HFFc6 (cell line): ENCODE results near the gene EIF1AD. TPM values are rescaled to one million over a fixed set of nuclear protein-coding genes. Genes with fewer than 3 reads are reported as not detected.

ENCODE experiments used
- DNase-seq: peaks from one replicate; pipeline ENCODE4 v3.0.0-alpha.2; 2018
- H3K27ac Mint-ChIP-seq: 2 replicates; pipeline ENCODE4 v1.8.0; 2020; ENCODE audit warnings: mild to moderate bottlenecking, mixed read lengths
- H3K27me3 Mint-ChIP-seq: 2 replicates; pipeline ENCODE4 v1.8.0; 2021; ENCODE audit warnings: mild to moderate bottlenecking, moderate library complexity, mixed read lengths; ENCODE audit not compliant: insufficient read depth
- H3K36me3 Mint-ChIP-seq: 2 replicates; pipeline ENCODE4 v1.8.0; 2021; ENCODE audit warnings: low read depth, mixed read lengths
- H3K4me1 Mint-ChIP-seq: 2 replicates; pipeline ENCODE4 v1.8.0; 2020; ENCODE audit warnings: low read depth, mixed read lengths
- H3K4me3 Mint-ChIP-seq: 2 replicates; pipeline ENCODE4 v1.8.0; 2020; ENCODE audit warnings: mild to moderate bottlenecking, moderate library complexity, mixed read lengths
- H3K9me3 Mint-ChIP-seq: 2 replicates; pipeline ENCODE4 v1.8.0; 2020; ENCODE audit warnings: mild to moderate bottlenecking, mixed read lengths
- total RNA-seq, 6 experiments: library from RNA; stranded (reverse); fragmentation: NEBNext Ultra II Directional; extraction: Animal tissue kit (Norgen Biotek cat#: 25700); gene quantifications; 2 replicates in 1 of 6; 3 replicates in 5 of 6; pipeline ENCODE4 v1.2.3, GENCODE V29; 2021
- TF ChIP-seq, protein P1 (sequence below): fragments of 200-600 bp; sonication (generic); IDR thresholded peaks from 2 replicates; pipeline ENCODE4 v1.5.0; 2021; ENCODE audit warnings: antibody characterized with exemption, mild to moderate bottlenecking

The EIF1AD gene
- total RNA-seq, 6 experiments from 2014 or later, result 28.6 to 36.8 (median 31.7) TPM

GRCh38 chr11:66006134-66006890, 4.4 kb upstream of the EIF1AD start:
- H3K9me3 Mint-ChIP-seq, result no peaks in the 10 kb centered on the region
- DNase-seq, result no peak
- H3K27ac Mint-ChIP-seq, result no peak overlapping the region
- peaks cover 3% of the 10 kb centered on the region for H3K27me3 Mint-ChIP-seq
- peaks cover 12% of the 10 kb centered on the region for H3K4me1 Mint-ChIP-seq
- TF ChIP-seq, protein P1, sequence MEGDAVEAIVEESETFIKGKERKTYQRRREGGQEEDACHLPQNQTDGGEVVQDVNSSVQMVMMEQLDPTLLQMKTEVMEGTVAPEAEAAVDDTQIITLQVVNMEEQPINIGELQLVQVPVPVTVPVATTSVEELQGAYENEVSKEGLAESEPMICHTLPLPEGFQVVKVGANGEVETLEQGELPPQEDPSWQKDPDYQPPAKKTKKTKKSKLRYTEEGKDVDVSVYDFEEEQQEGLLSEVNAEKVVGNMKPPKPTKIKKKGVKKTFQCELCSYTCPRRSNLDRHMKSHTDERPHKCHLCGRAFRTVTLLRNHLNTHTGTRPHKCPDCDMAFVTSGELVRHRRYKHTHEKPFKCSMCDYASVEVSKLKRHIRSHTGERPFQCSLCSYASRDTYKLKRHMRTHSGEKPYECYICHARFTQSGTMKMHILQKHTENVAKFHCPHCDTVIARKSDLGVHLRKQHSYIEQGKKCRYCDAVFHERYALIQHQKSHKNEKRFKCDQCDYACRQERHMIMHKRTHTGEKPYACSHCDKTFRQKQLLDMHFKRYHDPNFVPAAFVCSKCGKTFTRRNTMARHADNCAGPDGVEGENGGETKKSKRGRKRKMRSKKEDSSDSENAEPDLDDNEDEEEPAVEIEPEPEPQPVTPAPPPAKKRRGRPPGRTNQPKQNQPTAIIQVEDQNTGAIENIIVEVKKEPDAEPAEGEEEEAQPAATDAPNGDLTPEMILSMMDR, result no peak
- H3K36me3 Mint-ChIP-seq, result peaks cover 10% of the 10 kb centered on the region
- H3K4me3 Mint-ChIP-seq, result no peak overlapping the region

DNA sequence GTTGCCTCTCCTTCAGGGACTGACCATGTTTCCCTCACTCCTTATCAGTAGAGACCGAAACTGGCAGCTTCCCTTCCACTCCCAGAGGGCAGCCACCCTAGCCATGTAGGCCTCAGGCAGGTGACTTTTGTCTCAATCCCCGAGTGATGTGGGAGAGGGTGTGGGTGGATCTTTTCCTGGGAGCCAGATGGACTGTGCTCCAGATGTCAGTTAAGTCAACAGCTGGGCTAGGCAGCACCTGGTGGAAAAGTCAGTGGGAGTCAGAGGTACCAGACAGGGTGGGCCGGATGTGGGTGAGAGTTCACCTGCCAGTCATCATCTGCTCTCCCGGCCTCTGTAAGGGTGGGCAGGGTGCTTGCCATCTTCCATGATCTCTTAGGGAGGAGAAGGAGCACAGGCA, 2.2 kb upstream of the EIF1AD start:
- Mint-ChIP-seq H3K36me3 (peaks cover 17% of the 10 kb centered on the region), H3K27ac (no peak overlapping the region), H3K9me3 (no peaks in the 10 kb centered on the region), H3K27me3 (peaks cover 3% of the 10 kb centered on the region), H3K4me3 (peak overlapping the region; percentile 28; the same call in 1 of the 2 replicates), H3K4me1 (peaks cover 24% of the 10 kb centered on the region)
- DNase-seq, result no peak
- TF ChIP-seq, protein P1, result no peak

DNA sequence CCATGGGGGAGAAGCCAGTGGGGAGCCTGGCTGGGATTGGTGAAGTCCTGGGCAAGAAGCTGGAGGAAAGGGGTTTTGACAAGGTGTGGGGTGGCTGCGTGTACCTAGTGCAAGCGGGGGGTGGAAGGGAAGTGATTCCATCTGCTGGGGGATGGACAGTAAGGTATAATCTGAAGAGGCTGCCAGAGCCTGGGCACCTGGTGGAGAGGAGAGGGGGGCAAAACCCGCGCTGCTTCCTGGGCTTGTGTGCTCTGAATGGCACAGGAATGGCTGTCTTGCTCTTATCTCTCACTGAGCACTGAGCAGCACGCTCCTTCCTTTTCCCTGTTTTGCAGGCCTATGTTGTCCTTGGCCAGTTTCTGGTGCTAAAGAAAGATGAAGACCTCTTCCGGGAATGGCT, 1.3 kb upstream of the EIF1AD start:
- Mint-ChIP-seq H3K4me3 (peak overlapping the region; percentile 100), H3K4me1 (peaks cover 24% of the 10 kb centered on the region), H3K36me3 (peaks cover 26% of the 10 kb centered on the region), H3K27ac (peak overlapping the region; percentile 72), H3K9me3 (no peaks in the 10 kb centered on the region), H3K27me3 (peaks cover 3% of the 10 kb centered on the region)
- TF ChIP-seq, protein P1, result no peak
- no peak for DNase-seq

GRCh38 chr11:66002648-66003225, 780 bp upstream of the EIF1AD start:
- Mint-ChIP-seq H3K4me3 (peak overlapping the region; percentile 100), H3K36me3 (peaks cover 29% of the 10 kb centered on the region), H3K27ac (peak overlapping the region; percentile 98), H3K27me3 (peaks cover 3% of the 10 kb centered on the region), H3K4me1 (peaks cover 24% of the 10 kb centered on the region), H3K9me3 (no peaks in the 10 kb centered on the region)
- TF ChIP-seq, protein P1, result peak; percentile 25; the same call in 1 of the 2 replicates
- peak; percentile 21 for DNase-seq

GRCh38 chr11:65997286-65997685, 4.7 kb downstream of the EIF1AD start:
- Mint-ChIP-seq H3K27ac (peak overlapping the region; percentile 6; the same call in 1 of the 2 replicates), H3K4me3 (no peak overlapping the region), H3K4me1 (peaks cover 14% of the 10 kb centered on the region), H3K27me3 (0 out of 2 replicates have a peak, but pooled peaks cover 1% of the 10 kb centered on the region), H3K36me3 (peaks cover 29% of the 10 kb centered on the region), H3K9me3 (no peaks in the 10 kb centered on the region)
- TF ChIP-seq, protein P1, result no peak
- DNase-seq, result no peak
